Measurements from ENCODE around the gene RASSF1. TPM values are rescaled to one million over a fixed set of nuclear protein-coding genes. Genes with fewer than 3 reads are reported as not detected.

Gene RASSF1
- total RNA-seq, 2 experiments from 2014 or later, result 88.3 to 122 TPM

GRCh38 chr3:50299929-50300680 is 40.5 kb downstream of the RASSF1 start:
- Mint-ChIP-seq H3K27me3 (no peaks in the 10 kb centered on the region), H3K4me3 (peak overlapping the region; percentile 95), H3K4me1 (peaks cover 30% of the 10 kb centered on the region), H3K9me3 (no peaks in the 10 kb centered on the region), H3K27ac (peak overlapping the region; percentile 100), H3K36me3 (ENCODE audit: low read depth) (peaks cover 1% of the 10 kb centered on the region)
- DNase-seq, result peak; percentile 6
- POLR2A ChIA-PET, result interaction anchor here (0.7 to 1.1 kb wide), 2 partner anchors 37 to 51 kb away, joined by 3 read pairs; partner anchors contain the start of genes CYB561D2 and NPRL2
- CTCF ChIA-PET, result interaction anchor here (0.7 to 4.5 kb wide), 14 partner anchors 11 to 105 kb away, joined by 3 to 21 read pairs (median 6); partner anchors contain the start of genes HYAL2, RASSF1 and TUSC2

- peaks cover 30% of the 10 kb centered on the region for H3K4me1 Mint-ChIP-seq
- H3K9me3 Mint-ChIP-seq, result no peaks in the 10 kb centered on the region
- H3K36me3 Mint-ChIP-seq (ENCODE audit: low read depth), result peaks cover 1% of the 10 kb centered on the region
- DNase-seq, result no peak
- ChIA-PET POLR2A (interaction anchor here (0.7 to 1.1 kb wide), 2 partner anchors 38 to 51 kb away, joined by 3 read pairs; partner anchors contain the start of genes CYB561D2 and NPRL2), CTCF (interaction anchor here (0.7 to 4.5 kb wide), 15 partner anchors 10 to 105 kb away, joined by 3 to 21 read pairs (median 6); partner anchors contain the start of genes GNAI2, HYAL2, RASSF1 and TUSC2)
- peak overlapping the region; percentile 95 for H3K4me3 Mint-ChIP-seq
- peak overlapping the region; percentile 100 for H3K27ac Mint-ChIP-seq
- no peaks in the 10 kb centered on the region for H3K27me3 Mint-ChIP-seq
Measured at GRCh38 chr3:50299638-50299928, 41.1 kb downstream of the RASSF1 start.

GRCh38 chr3:50298836-50299637 is 41.6 kb downstream of the RASSF1 start, which contains the start of the genes HYAL3 and NAA80:
HYAL3 (minus strand) TSS chr3:50299405; CDS start chr3:50295602, 3,803 bp downstream.
NAA80 (minus strand) TSS chr3:50299405; CDS start chr3:50297463, 1,942 bp downstream.
- Mint-ChIP-seq H3K27ac (peak within 1 kb of the TSS; percentile 100), H3K27me3 (no peaks in the 10 kb centered on the region), H3K4me1 (peaks cover 30% of the 10 kb centered on the region), H3K4me3 (peak within 1 kb of the TSS; percentile 95), H3K9me3 (no peaks in the 10 kb centered on the region), H3K36me3 (ENCODE audit: low read depth) (peaks cover 1% of the 10 kb centered on the region)
- peak; percentile 99 for DNase-seq
- CTCF ChIA-PET, result interaction anchor here (0.7 to 4.5 kb wide), 19 partner anchors 10 to 293 kb away, joined by 3 to 21 read pairs (median 6); partner anchors contain the start of genes CYB561D2, GNAI2, HYAL2 and LSMEM2
- POLR2A ChIA-PET, result interaction anchor here (0.7 to 1.1 kb wide), 2 partner anchors 38 to 52 kb away, joined by 3 read pairs; partner anchors contain the start of genes CYB561D2 and NPRL2

GRCh38 chr3:50297896-50298725 is 42.5 kb downstream of the RASSF1 start:
- Mint-ChIP-seq H3K27me3 (no peaks in the 10 kb centered on the region), H3K4me3 (peak overlapping the region; percentile 95), H3K27ac (peak overlapping the region; percentile 100), H3K4me1 (peaks cover 35% of the 10 kb centered on the region), H3K9me3 (no peaks in the 10 kb centered on the region), H3K36me3 (ENCODE audit: low read depth) (peaks cover 1% of the 10 kb centered on the region)
- ChIA-PET POLR2A (no interaction called here), CTCF (interaction anchor here (0.6 to 4.5 kb wide), 15 partner anchors 9 to 294 kb away, joined by 3 to 21 read pairs (median 6); partner anchors contain the start of genes CYB561D2, GNAI2, HYAL2 and LSMEM2)
- peak; percentile 8 for DNase-seq

- ChIA-PET POLR2A (interaction anchor here (0.6 kb wide), 1 partner anchor 28 kb away, joined by 5 read pairs; the partner anchor contains the start of gene SEMA3B), CTCF (interaction anchor here (0.6 to 4.5 kb wide), 7 partner anchors 9 to 68 kb away, joined by 3 to 21 read pairs (median 4); partner anchors contain the start of genes HYAL2 and LSMEM2)
- Mint-ChIP-seq H3K36me3 (ENCODE audit: low read depth) (peaks cover 1% of the 10 kb centered on the region), H3K27ac (peak overlapping the region; percentile 100), H3K4me1 (peaks cover 41% of the 10 kb centered on the region), H3K27me3 (no peaks in the 10 kb centered on the region), H3K9me3 (no peaks in the 10 kb centered on the region), H3K4me3 (peak overlapping the region; percentile 95)
- DNase-seq, result no peak
Measured at GRCh38 chr3:50297384-50297775, 43.3 kb downstream of the RASSF1 start.

- Mint-ChIP-seq H3K9me3 (no peaks in the 10 kb centered on the region), H3K4me1 (peaks cover 42% of the 10 kb centered on the region)
Measured at GRCh38 chr3:50296721-50297383, 43.8 kb downstream of the RASSF1 start.

GRCh38 chr3:50295553-50296431 is 44.8 kb downstream of the RASSF1 start:
- peaks cover 1% of the 10 kb centered on the region for H3K36me3 Mint-ChIP-seq (ENCODE audit: low read depth)
- H3K27ac Mint-ChIP-seq, result no peak overlapping the region
- no peaks in the 10 kb centered on the region for H3K9me3 Mint-ChIP-seq
- no peak for DNase-seq
- H3K27me3 Mint-ChIP-seq, result no peaks in the 10 kb centered on the region
- CTCF ChIA-PET, result interaction anchor here (1.0 to 4.5 kb wide), 5 partner anchors 26 to 55 kb away, joined by 3 to 21 read pairs (median 5); partner anchors contain the start of genes CYB561D2, HYAL2 and NPRL2
- no peak overlapping the region for H3K4me3 Mint-ChIP-seq
- peaks cover 44% of the 10 kb centered on the region for H3K4me1 Mint-ChIP-seq
- POLR2A ChIA-PET, result no interaction called here

More at GRCh38 chr3:50296721-50297383, 43.8 kb downstream of the RASSF1 start:
- peak overlapping the region; percentile 71 for H3K27ac Mint-ChIP-seq
- H3K4me3 Mint-ChIP-seq, result no peak overlapping the region
- H3K36me3 Mint-ChIP-seq (ENCODE audit: low read depth), result peaks cover 1% of the 10 kb centered on the region
- peak; percentile 6 for DNase-seq
- CTCF ChIA-PET, result interaction anchor here (0.6 to 4.5 kb wide), 5 partner anchors 10 to 68 kb away, joined by 3 to 21 read pairs (median 4); partner anchors contain the start of gene HYAL2
- no peaks in the 10 kb centered on the region for H3K27me3 Mint-ChIP-seq
- POLR2A ChIA-PET, result interaction anchor here (0.6 kb wide), 1 partner anchor 28 kb away, joined by 5 read pairs; the partner anchor contains the start of gene SEMA3B

- no peaks in the 10 kb centered on the region for H3K27me3 Mint-ChIP-seq
- no peaks in the 10 kb centered on the region for H3K9me3 Mint-ChIP-seq
- H3K27ac Mint-ChIP-seq, result peak overlapping the region; percentile 9
- H3K36me3 Mint-ChIP-seq (ENCODE audit: low read depth), result peaks cover 1% of the 10 kb centered on the region
- H3K4me3 Mint-ChIP-seq, result no peak overlapping the region
- ChIA-PET CTCF (interaction anchor here (1.3 to 3.8 kb wide), 4 partner anchors 27 to 56 kb away, joined by 3 to 10 read pairs (median 6); partner anchors contain the start of genes CYB561D2, HYAL2 and NPRL2), POLR2A (no interaction called here)
- no peak for DNase-seq
- H3K4me1 Mint-ChIP-seq, result peaks cover 40% of the 10 kb centered on the region
Measured at GRCh38 chr3:50294492-50295403, 45.9 kb downstream of the RASSF1 start.

GRCh38 chr3:50294089-50294488 is 46.5 kb downstream of the RASSF1 start:
- H3K27me3 Mint-ChIP-seq, result no peaks in the 10 kb centered on the region
- peak overlapping the region; percentile 95 for H3K27ac Mint-ChIP-seq
- H3K4me1 Mint-ChIP-seq, result peaks cover 39% of the 10 kb centered on the region
- CTCF ChIA-PET, result interaction anchor here (0.6 to 3.8 kb wide), 4 partner anchors 11 to 95 kb away, joined by 3 to 10 read pairs (median 4); no protein-coding TSS in a partner anchor
- POLR2A ChIA-PET, result no interaction called here
- no peak overlapping the region for H3K4me3 Mint-ChIP-seq
- no peaks in the 10 kb centered on the region for H3K9me3 Mint-ChIP-seq
- DNase-seq, result peak; percentile 5
- H3K36me3 Mint-ChIP-seq (ENCODE audit: low read depth), result peaks cover 1% of the 10 kb centered on the region

All from activated CD4-positive, alpha-beta T cell treated with anti-CD3 and anti-CD28 coated beads, Interleukin-2, amount 10 ng/mL, durations not matched to agents 7 days and 5 days (primary cell).